ENCODE measurements around the gene LIN7C. TPM values are rescaled to one million over a fixed set of nuclear protein-coding genes. Genes with fewer than 3 reads are reported as not detected.

LIN7C gene
- total RNA-seq, 1 donor from 2014 or later = 27.8 TPM

DNA sequence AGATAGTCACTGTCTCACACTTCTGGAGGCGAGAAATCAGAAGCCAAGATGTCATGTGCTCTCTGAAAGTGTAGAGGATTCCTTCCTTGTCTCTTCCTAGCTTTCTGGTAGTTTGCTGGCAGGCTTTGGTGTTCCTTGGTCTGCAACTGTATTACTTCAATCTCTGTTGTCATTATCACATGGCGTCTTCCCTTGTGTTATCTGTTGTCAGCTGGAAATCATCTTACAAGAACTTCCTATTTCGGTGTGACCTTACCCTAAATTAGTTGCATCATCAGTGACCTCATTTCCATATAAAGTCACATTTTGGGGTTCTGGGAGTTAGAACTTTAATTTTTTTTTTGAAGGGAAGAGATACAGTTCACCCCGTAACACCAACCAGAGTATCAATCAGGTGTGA lies 3.3 kb upstream of the LIN7C start:
- intact Hi-C loops (cut with micrococcal nuclease) = no loop called here

DNA sequence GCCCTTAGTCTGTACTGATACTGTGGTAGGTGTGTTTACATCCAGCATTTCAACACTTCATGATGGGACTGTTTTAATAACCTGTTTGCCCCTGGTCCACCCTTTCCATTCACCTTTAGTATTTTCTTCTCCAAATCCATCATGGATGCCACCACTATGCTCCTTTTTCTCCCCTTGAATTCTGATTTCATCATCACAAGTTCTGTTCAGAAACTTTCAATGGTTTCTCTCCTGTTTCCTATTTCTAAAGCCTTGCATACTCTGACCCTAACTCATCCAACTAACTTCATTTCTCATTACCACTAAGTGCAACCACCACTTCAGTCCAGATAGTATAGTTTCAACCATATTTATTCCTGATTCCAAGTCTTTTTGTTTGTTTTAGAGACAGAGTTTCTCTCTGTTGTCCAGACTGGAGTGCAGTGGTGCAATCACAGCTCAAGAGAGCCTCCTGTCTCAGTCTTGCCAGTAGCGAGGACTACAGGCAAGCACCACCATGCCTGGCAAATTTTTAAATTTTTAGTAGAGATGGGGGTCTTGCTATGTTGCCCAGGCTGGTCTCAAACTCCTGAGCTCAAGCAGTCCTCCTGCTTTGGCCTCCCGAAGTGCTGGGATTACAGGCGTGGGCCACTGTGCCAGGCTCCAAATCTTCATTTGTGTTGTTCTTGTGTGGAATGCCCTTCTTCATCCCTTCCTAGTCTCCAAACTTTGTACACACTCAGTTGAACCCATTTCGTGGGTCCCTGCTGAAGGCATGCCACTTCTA lies 1.2 kb upstream of the LIN7C start:
- intact Hi-C loops (cut with micrococcal nuclease) = loop anchor here (1.0 to 2.0 kb wide), 4 partner anchors 8 to 1223 kb away; partner anchors contain the start of genes CCDC34 and LGR4

- intact Hi-C loops (cut with micrococcal nuclease) = loop anchor here (1.0 to 2.0 kb wide), 3 partner anchors 33 to 1221 kb away; partner anchors contain the start of genes KIF18A, LGR4 and METTL15
These were observed 788 bp downstream of the LIN7C start for GRCh38 chr11:27505781-27506180.

DNA sequence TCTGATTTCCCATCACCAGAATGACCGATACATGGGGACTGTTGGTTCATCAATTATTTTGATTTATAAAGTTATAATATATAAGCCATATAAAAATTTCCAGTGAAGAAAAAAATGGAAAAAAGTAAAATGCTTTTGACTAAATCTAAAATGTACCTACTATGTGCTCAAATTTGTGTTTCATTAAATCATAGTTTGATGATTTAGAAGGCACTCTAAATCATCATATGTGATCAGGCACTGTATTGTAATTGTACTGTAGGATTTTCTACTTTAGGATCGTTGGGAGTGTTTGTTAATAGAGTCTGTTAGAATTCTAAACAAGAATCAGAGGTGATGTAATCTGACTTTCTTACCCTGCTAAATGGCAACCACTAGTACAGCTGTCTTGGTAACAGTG lies 2.4 kb downstream of the LIN7C start:
- intact Hi-C loops (cut with micrococcal nuclease) = no loop called here

DNA sequence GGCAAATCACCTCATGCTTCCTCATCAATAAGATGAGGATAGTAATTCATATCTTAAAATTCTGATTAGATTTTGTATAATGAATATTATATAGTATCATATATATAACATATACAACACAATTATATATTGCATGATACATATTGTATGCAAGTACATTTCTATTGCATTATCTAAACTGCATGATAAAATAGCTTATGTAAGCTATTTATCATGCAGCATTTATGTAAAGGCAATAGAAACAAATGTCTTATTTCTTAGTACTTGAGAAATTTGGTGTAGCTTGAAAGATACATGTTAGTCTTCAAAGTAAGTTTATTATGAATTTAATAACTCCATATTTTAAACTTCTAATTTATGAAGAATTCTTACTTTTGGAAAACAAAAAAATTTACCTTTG lies 5.5 kb downstream of the LIN7C start:
- intact Hi-C loops (cut with micrococcal nuclease) = no loop called here

GRCh38 chr11:27497911-27498310 lies 8.7 kb downstream of the LIN7C start:
- intact Hi-C loops (cut with micrococcal nuclease) = no loop called here

- intact Hi-C loops (cut with micrococcal nuclease) = no loop called here
These were observed 9.2 kb downstream of the LIN7C start for GRCh38 chr11:27497284-27497866.

GRCh38 chr11:27496461-27496860 lies 10.1 kb downstream of the LIN7C start:
- intact Hi-C loops (cut with micrococcal nuclease) = no loop called here

DNA sequence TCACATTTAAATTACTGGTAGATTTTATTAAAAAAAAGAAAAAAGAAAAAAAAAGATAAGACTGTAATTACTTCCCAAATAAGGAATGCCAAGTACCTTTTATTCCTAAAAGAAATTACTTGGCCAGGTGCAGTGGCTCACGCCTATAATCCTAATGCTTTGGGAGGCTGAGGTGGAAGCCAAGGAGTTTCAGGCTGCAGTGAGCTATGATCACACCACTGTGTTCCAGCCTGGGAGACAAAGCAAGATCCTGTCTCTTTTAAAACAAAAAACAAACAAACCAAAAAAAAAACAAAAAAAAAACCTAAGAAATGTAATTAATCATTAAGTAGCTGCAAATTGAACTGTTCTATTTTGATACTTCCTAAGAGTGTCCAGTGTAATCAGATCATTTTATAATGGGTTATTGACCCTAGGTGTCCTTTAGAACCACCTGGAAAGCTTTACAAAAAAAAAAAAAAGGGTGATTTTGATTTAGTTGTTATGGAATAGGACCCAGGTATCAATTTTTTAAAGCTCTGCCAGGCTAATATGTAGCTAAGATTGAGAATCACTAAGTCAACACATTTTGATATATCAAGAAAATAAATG lies 10.8 kb downstream of the LIN7C start:
- intact Hi-C loops (cut with micrococcal nuclease) = no loop called here

- intact Hi-C loops (cut with micrococcal nuclease) = no loop called here
These were observed 17.5 kb downstream of the LIN7C start for GRCh38 chr11:27489092-27489491.

DNA sequence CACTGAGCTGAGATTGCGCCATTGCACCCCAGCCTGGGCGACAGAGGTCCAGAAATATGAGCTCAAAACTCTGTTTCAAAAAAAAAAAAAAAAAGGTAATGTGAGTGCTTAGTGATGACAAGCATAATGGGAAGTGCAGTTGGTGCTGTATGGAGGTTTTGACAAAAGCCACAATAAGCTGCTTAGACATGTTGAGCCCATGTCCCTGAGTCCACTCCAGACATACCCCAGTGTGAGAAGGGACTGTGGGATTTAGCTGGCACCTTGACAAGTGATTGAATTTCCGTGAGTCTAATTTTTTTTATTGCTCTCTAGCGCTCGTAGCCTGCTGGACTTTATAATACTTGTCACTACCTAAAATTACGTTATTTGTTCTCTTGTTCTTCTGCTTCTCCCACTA lies 18.9 kb downstream of the LIN7C start:
- intact Hi-C loops (cut with micrococcal nuclease) = no loop called here

GRCh38 chr11:27485930-27486773 lies 20.4 kb downstream of the LIN7C start:
- intact Hi-C loops (cut with micrococcal nuclease) = loop anchor here (1.0 kb wide), 3 partner anchors 302 to 1201 kb away; no protein-coding TSS in a partner anchor

- intact Hi-C loops (cut with micrococcal nuclease) = no loop called here
These were observed 23.8 kb downstream of the LIN7C start for GRCh38 chr11:27482793-27483192.

DNA sequence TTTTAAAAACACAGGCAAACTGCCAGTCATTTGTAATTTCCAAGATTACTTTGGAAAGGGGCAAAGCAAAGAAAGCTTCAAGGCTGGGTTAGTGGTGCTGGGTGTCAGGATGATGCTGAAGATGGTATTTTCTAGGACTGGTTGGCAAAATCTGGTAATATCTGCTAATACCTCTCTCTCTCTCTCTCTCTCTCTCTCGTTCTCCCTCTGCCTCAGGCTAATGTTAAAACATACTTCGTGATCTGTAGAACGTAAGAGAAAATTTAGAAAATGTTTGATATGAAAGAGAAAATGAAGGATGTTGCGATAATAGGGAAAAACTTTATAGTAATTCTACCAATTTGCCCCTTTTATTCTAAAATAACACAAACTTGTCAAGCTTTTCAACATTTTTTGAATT lies 24.6 kb downstream of the LIN7C start:
- intact Hi-C loops (cut with micrococcal nuclease) = no loop called here

- intact Hi-C loops (cut with micrococcal nuclease) = loop anchor here (10.0 kb wide), 1 partner anchor 63 kb away; no protein-coding TSS in a partner anchor
These were observed 28.7 kb downstream of the LIN7C start for GRCh38 chr11:27477831-27478230.

GRCh38 chr11:27477243-27477642 lies 29.3 kb downstream of the LIN7C start:
- intact Hi-C loops (cut with micrococcal nuclease) = loop anchor here (10.0 kb wide), 1 partner anchor 62 kb away; no protein-coding TSS in a partner anchor

- intact Hi-C loops (cut with micrococcal nuclease) = loop anchor here (10.0 kb wide), 1 partner anchor 61 kb away; no protein-coding TSS in a partner anchor
These were observed 30.9 kb downstream of the LIN7C start for GRCh38 chr11:27475622-27476021.

DNA sequence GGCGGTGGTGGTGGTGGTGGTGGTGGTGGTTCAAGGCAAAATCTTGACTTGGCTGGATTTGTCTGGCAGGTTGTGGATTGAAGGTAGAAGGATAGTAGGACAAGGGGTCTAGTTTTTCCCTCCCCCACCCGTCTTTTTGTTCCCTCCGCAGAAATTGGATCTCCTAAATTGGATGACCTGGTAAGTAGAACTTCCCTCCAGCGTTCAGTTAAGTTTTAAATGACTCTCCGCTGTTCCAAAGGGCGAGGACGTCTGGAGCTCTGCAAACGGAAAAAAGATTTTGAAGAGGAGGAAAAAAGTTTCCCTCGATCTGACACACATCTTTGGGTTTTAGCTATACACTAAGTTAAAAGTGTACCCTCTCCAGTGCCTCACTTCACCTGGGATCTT lies 33.6 kb downstream of the LIN7C start:
- intact Hi-C loops (cut with micrococcal nuclease) = loop anchor here (2.0 to 10.0 kb wide), 2 partner anchors 34 to 58 kb away; partner anchors contain the start of gene LIN7C

GRCh38 chr11:27472398-27473016 lies 34.1 kb downstream of the LIN7C start, which contains the start of gene LGR4:
TSS of gene LGR4 (minus strand) at chr11:27472790. CDS start at chr11:27472302, 488 bp downstream.
- intact Hi-C loops (cut with micrococcal nuclease) = loop anchor here (1.0 to 10.0 kb wide), 4 partner anchors 27 to 109 kb away; partner anchors contain the start of genes CCDC34 and LIN7C
